Vagina (tissue), 2 donors: ENCODE results near the gene EHBP1.

Source experiments
- POLR2A ChIP-seq, 2 donors: fragments of 450-650 bp; IDR thresholded peaks; one replicate each; pipeline ENCODE4 v1.6.1; 2017; ENCODE audit warnings: antibody characterized with exemption in 2 of 2, mild to moderate bottlenecking in 2 of 2, moderate library complexity in 2 of 2
- POLR2AphosphoS5 ChIP-seq, 2 donors: sonication (generic); formaldehyde crosslinking; IDR thresholded peaks; one replicate each; pipeline ENCODE4 v1.9.0; 2017; ENCODE audit warnings: antibody characterized with exemption in 2 of 2, mild to moderate bottlenecking in 2 of 2, low read depth in 1 of 2; ENCODE audit not compliant: insufficient read depth in 1 of 2
- TF ChIP-seq, protein P1 (sequence below), 3 experiments: fragments of 450-650 bp in 2 of 3; fragments of 200-600 bp in 1 of 3; sonication (generic) in 1 of 3; IDR thresholded peaks; one replicate each; pipeline ENCODE4 v1.5.1; 2017 to 2019; ENCODE audit warnings: antibody characterized with exemption in 3 of 3, mild to moderate bottlenecking in 2 of 3, moderate library complexity in 2 of 3

DNA sequence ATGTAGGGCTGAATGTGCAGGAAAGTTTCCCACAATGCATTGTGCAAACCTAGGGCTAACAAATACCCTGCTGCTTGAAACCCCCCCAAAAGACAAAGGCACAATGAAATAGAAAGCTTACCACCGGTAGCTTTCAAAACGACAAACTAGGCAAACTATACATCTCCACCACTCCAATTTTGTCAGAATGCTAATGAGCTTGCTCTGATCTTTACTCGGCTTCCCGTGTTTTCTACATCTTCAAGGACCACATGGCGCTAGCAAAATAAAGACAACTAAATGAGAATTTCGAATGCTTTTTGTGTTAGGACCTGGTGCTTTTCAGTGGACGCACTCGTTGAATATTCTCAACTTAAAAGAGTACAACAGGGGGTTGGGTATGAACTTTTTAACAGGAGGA, 307.9 kb downstream of the EHBP1 start:
- TF ChIP-seq, protein P1, sequence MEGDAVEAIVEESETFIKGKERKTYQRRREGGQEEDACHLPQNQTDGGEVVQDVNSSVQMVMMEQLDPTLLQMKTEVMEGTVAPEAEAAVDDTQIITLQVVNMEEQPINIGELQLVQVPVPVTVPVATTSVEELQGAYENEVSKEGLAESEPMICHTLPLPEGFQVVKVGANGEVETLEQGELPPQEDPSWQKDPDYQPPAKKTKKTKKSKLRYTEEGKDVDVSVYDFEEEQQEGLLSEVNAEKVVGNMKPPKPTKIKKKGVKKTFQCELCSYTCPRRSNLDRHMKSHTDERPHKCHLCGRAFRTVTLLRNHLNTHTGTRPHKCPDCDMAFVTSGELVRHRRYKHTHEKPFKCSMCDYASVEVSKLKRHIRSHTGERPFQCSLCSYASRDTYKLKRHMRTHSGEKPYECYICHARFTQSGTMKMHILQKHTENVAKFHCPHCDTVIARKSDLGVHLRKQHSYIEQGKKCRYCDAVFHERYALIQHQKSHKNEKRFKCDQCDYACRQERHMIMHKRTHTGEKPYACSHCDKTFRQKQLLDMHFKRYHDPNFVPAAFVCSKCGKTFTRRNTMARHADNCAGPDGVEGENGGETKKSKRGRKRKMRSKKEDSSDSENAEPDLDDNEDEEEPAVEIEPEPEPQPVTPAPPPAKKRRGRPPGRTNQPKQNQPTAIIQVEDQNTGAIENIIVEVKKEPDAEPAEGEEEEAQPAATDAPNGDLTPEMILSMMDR (IDR thresholded peaks at IDR 0.05): no peak
- TF ChIP-seq POLR2AphosphoS5 (IDR thresholded peaks at IDR 0.05; ENCODE audit: insufficient read depth in 1 of 2, low read depth in 1 of 2) (no peak), POLR2A (IDR thresholded peaks at IDR 0.05) (no peak)
